Measurements from ENCODE around the gene TJP2.
"Not testable (repeated sequence)": the region's sequence is repeated elsewhere in the genome, so short reads cannot be mapped to it uniquely, and the experiment has no call there.

Gene TJP2

GRCh38 chr9:69279084-69279731, 105.1 kb downstream of the TJP2 start:
- no peak for DNase-seq

DNA sequence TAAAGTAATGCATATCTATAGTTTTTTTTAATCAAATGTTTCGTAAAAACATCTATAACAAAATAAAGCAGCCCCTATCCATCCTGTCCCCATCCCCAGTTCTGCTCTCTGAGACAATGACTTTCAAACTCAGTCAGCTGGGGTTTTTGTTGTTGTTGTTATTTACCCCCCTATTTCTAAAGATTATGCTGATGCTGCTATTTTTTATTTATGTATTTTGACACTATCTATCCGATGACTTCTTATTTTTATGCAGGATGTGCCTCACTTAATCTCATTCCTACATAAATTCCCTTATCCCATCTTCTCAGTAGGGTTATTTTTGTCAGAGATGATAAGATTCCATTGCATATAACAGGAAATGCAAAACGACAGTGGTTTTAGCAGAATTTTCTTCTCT, 105.7 kb downstream of the TJP2 start:
- DNase-seq: no peak

GRCh38 chr9:69283003-69283402, 108.9 kb downstream of the TJP2 start:
- no peak for DNase-seq

- DNase-seq: no peak
These were observed 118.0 kb downstream of the TJP2 start for GRCh38 chr9:69292078-69292477.

DNA sequence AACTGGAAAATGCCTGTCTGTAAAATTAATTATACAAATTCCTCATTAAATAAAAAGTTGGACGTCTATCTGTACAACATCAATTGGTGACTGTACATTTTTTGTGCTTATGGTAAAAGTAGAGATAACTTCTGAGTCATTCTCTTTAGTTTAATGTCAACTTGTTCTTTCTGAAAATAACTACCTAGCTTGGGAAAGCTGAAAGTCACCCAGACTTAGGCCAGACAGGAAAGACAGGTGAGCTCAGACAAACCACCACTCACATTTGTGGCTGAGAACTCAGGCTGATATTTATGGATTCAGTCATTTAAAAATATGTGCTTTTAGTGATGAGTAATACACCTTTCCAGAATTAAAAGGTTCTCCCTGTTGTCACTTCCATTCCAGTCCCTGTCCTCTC, 119.1 kb downstream of the TJP2 start:
- DNase-seq: no peak

DNA sequence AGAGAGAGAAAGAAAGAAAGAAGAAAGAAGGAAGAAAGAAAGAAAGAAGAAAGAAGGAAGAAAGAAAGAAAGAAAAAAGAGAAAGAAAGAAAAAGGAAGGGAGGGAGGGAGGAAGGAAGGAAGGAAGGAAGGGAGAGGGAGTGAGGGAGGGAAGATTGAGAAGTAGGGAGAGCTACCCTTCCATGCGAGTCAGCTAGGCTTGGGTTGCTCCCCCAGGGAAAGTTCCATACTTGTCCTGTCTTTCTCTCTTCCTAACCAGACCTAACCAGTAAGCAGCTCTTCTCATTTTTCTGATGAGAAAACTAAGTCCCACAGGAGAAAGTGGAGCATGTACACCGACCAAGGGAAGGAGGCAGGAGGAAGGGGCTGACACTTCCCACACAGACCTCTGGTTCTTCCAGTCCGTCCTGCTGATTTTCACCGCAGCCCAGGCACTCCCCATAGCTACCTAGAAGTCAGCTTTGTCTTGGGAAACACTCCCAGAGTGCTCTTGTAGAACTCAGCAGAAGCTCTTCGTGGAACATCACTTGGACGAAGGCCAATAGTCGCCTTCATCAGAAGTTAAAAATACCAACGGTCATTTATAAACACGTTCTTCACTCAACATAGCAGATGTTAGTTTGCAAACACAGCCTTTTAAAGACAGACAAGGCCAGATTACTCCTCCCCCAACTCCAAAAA, 121.9 kb downstream of the TJP2 start:
- no peak for DNase-seq

DNA sequence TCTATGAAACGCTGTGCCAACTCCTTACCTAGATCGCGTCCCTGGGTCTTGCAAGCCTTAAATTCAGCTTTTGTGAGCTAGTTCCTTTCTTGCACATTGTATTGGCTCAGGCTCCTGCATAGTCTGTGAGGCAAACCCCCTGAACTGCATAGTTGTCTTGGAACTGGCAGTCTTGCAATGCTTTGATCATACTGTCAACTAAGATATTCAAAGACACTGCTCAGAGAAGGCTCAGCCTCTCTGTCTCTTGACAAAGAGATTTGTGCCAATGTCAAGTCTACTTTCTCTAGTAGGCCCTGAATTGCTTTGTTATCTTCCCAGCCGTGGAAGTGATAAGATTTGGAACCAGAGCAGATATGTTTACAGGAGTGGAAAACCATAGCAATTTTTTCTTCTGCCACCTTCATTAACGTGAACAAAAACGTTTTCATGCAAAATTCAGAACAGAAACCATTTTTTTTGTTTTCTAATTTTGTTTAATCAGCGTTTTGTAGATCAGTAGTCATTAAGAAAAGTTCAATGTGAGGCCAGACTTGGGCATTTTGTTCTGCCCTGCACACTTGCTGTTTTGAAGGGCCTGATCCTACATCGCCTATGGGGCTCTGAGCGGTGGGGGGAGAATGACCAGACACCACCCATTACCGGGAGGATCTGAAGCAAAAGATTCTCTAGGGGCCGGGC, 123.4 kb downstream of the TJP2 start:
- no peak for DNase-seq

DNA sequence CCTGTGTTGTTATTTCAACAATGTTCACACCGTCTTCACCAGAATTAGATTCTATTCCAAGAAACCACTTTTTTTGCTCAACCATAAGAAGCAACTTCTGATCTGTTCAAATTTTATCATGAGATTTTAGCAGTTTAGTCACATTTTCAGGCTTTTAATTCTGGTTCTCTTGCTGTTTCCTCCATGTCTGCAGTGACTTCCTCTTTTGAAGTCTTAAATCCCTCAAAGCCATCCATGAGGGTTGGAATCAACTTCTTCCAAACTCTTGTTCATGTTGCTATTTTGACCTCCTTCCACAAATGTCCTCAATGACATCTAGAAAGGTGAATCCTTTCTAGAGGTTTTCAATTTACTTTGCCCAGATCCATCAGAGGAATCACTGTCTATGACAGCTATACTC, 125.2 kb downstream of the TJP2 start:
- DNase-seq: no peak

DNA sequence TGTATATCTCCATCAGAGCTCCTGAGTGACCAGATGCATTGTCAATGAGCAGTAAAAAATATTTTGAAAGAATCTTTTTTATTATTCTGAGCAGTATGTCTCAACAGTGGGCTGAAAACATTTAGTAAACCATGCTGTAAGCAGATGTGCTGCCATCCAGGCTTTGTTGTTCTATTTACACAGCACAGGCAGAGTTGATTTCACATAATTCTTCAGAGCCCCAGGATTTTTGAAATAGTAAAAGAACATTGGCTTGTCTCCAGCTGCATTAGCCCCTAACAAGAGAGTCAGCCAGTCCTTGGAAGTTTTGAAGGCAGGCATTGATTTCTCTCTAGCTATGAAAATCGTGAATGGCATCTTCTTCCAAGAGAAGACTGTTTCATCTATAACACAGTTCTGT, 125.7 kb downstream of the TJP2 start:
- no peak for DNase-seq

- no peak for DNase-seq
These were observed 129.3 kb downstream of the TJP2 start for GRCh38 chr9:69303331-69303730.

DNA sequence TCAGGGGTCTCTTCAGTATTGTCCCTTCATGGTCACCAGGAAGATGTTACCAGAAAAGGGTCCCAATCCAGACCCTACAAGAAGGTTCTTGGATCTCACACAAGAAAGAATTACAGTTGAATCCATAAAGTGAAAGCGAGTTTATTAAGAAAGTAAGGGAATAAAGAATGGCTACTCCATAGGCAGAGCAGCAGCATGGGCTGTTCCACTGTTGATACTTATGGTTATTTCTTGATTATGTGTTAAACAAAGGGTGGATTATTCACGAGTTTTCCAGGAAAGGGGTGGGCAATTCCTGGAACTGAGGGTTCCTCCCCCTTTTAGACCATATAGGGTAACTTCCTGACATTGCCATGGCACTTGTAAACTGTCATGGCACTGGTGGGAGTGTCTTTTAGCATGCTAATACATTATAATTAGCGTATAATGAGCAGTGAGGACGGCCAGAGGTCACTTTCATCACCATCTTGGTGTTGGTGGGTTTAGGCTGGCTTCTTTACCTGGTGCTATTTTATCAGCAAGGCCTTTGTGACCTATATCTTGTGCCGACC, 132.9 kb downstream of the TJP2 start:
- not testable (repeated sequence) for DNase-seq

DNA sequence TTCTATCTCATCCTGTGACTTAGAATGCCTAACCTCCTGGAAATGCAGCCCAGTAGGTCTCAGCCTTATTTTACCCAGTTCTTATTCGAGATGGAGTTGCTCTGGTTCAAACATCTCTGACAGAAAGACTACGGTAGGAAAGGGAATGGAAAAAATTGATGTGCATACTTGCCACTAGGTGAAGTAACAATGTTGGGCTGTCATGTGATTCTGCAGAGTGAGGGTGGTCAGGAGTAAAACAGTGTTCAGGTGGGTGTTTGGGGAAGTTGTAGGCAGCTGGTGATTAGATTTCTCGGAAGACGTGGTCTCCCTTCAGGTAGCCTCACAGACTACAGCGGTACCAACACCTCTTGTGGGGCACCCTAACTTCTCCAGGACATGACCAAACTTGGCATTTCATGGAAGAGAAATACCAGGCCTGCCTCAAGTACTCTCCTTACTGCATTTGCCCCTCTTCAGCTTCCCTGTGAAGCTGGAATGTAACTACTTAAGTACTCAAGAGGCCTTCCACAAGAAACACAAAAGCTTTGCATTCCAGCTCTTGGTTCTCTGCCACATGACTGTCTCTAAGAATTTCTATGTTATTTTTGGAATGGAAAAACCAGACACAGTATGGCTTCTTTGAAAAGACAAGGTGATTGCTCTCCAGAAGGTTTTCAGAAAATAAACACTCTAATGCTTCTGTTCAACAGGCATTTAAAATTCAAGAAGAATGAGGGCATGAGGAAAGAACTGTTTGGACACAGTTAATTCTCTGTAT, 133.5 kb downstream of the TJP2 start:
- DNase-seq: no peak

DNA sequence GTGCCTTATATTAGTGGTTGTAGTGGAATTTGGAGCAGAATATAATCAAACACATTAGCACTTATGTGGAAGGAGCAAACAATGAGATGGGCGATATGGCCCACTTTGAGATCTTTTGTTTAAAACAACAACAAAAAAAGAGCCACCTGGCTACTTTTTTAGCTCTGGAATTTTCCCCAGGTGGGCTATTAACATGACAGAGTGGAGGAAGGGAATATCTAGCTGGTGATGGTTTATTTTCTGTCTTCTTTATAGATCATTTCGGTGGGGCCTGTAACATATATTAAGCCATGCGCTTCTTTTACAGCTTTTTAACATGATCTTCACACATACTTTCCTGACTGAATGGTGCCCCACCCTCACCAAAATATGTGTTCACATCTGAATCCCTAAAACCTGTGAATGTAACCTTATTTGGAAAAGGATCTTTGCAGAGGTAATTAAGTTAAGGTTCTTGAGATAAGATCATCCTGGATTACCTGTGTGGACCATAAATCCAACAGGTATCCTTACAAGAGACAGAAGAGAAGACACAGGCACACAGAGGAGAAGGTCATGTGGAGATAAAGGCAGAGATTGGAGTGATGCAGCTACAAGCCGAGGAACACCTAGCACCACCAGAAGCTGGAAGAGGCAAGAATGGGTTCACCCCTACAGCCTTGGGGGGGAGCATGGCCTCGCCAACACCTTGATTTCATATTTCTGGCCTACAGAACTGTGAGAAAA, 134.3 kb downstream of the TJP2 start:
- DNase-seq: no peak

GRCh38 chr9:69313175-69313574, 139.1 kb downstream of the TJP2 start:
- no peak for DNase-seq

GRCh38 chr9:69314547-69314946, 140.5 kb downstream of the TJP2 start:
- no peak for DNase-seq

- DNase-seq: no peak
These were observed 143.0 kb downstream of the TJP2 start for GRCh38 chr9:69317081-69317480.

GRCh38 chr9:69317894-69318293, 143.8 kb downstream of the TJP2 start:
- DNase-seq: no peak

- DNase-seq: no peak
These were observed 145.4 kb downstream of the TJP2 start for GRCh38 chr9:69319324-69320025.

DNA sequence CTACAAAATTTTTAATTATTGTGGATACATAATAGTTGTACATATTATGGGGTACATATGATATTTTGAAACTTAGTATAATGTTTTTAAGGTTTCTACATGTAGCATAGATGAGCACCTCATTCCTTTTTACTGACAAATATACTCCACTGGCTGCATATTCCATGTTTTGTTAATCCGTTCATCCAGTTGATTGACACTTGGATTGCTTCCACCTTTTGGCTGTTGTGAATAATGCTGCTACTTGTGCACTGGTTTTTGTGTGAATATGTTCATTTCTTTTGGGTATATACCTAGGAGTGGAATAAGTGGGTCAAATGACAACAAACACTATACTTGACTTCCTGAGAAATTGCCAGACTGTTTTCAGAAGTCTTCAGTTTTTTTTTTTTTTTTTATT, 148.2 kb downstream of the TJP2 start:
- DNase-seq: no peak

- no peak for DNase-seq
These were observed 149.8 kb downstream of the TJP2 start for GRCh38 chr9:69323861-69324260.

Measured in hypothalamus (tissue), 51 donors.